Lung (tissue), 12 donors: ENCODE data around the gene ABCA4. TPM values are rescaled to one million over a fixed set of nuclear protein-coding genes. Genes with fewer than 3 reads are reported as not detected.

ENCODE experiments used
- ATAC-seq: fragments of 200-7000 bp; cut with Tn5 transposase; one replicate; pipeline ENCODE4 v1.9.1; 2020; ENCODE audit warnings: moderate number of reproducible peaks; ENCODE audit not compliant: insufficient read depth, low FRiP score
- DNase-seq, 3 donors: peaks; one replicate each; pipeline ENCODE4 v3.0.0-alpha.2; 2013 to 2017
- H3K27ac ChIP-seq, 2 donors: one replicate each; pipeline ENCODE4 v1.5.1; 2013; ENCODE audit warnings: mild to moderate bottlenecking in 2 of 2, moderate library complexity in 2 of 2, control low read depth in 1 of 2, inconsistent platforms in 1 of 2, low read depth in 1 of 2, low read length in 1 of 2
- H3K27me3 ChIP-seq, 3 donors: one replicate each; pipeline ENCODE4 v1.5.1; 2013; ENCODE audit warnings: low read length in 2 of 3; ENCODE audit not compliant: control insufficient read depth in 3 of 3, insufficient read depth in 3 of 3
- H3K36me3 ChIP-seq, 4 donors: one replicate each; pipeline ENCODE4 v1.5.1; 2013; ENCODE audit warnings: low read length in 4 of 4, mild to moderate bottlenecking in 1 of 4, moderate library complexity in 1 of 4; ENCODE audit not compliant: control insufficient read depth in 4 of 4, insufficient read depth in 4 of 4
- H3K4me1 ChIP-seq, 5 donors: one replicate each; pipeline ENCODE4 v1.5.1; 2013; ENCODE audit warnings: low read length in 5 of 5, mild to moderate bottlenecking in 2 of 5, moderate library complexity in 1 of 5; ENCODE audit not compliant: control insufficient read depth in 5 of 5, insufficient read depth in 5 of 5
- H3K4me3 ChIP-seq: one replicate; pipeline ENCODE4 v1.5.1; 2013; ENCODE audit warnings: mild to moderate bottlenecking, control low read depth, moderate library complexity
- H3K9ac ChIP-seq, 2 donors: one replicate each; pipeline ENCODE4 v1.5.1; 2013; ENCODE audit warnings: low read length in 2 of 2, control low read depth in 1 of 2; ENCODE audit not compliant: insufficient read depth in 1 of 2
- H3K9me3 ChIP-seq, 4 donors: one replicate each; pipeline ENCODE4 v1.5.1; 2013; ENCODE audit warnings: low read length in 3 of 4, mild to moderate bottlenecking in 1 of 4, moderate library complexity in 1 of 4; ENCODE audit not compliant: control insufficient read depth in 4 of 4, insufficient read depth in 3 of 4
- WGBS, 2 donors: extraction: QIAGEN DNeasy Blood & Tissue Kit; methylation state at CpG; one replicate each; pipeline ENCODE4 v1.1.7; 2013; 5-methylcytosine and 5-hydroxymethylcytosine counted together
- polyA plus RNA-seq, 2 donors: library from polyadenylated mRNA; stranded (reverse); fragments of 200-250 nt; gene quantifications; one replicate each; pipeline ENCODE4 v1.2.1, GENCODE V29; 2013
- total RNA-seq, 2 donors: library from RNA; depleted of rRNA in 1 of 2; stranded (reverse); fragments of >200 nt in 1 of 2; gene quantifications; one replicate each; pipeline ENCODE4 v1.2.1, GENCODE V29; 2014 to 2021
- TF ChIP-seq, protein P1 (sequence below): IDR thresholded peaks from 2 replicates; pipeline ENCODE4 v1.5.1; 2012; ENCODE audit warnings: mild to moderate bottlenecking; ENCODE audit errors: control extremely low read depth, extremely low read depth
- donor health status: control.
- donor health status: control.
- donor health status: Bipolar disorder and iron deficiency.
- donor health status: healthy.
- donor health status: DM: yes; HTN: yes; CAD: no.

Gene ABCA4
- total and polyA plus RNA-seq, 4 donors: 0.21 to 1.0 (median 0.67) TPM

DNA sequence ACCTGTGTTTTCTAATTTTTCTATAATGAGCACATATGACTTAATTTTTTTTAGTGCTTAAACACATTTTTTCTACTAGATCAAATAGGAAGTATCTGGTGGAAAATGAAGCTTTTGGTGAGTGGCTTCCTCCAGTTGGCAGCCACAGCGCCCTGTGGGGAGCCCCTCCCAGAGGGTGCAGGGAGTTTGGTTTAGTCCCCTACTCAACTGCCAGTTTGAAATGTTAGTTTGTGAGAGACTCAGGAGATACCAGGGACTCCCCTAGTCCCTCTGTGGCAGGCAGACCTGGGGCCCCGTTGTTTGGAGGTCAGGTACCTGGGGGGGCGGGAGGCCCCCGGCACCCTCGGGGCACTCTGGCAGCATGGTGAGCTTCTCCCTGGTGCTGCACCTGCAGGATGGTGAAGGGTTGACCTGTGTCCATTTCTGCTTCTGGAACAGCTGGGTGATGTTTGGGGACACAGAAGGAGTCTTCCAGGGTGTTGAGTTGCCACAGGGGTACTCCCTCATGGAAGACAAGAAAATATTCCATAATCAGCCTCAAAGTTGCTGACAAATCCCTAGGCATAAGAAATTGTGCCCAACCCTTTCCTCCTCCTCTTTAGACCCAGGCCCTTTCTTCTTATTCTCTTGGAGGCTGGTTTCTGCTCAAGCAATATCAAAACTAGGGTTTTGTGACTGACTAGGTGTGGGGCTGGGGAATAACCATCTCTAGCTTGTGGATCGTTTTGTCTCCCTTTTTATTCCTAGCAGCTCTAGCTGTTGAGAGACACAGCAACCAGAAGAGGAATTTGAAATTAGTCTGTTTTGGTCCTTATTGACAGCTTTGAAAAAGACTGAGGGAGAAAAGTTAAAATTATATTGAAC is 91.6 kb downstream of the ABCA4 start:
- Histone ChIP-seq H3K4me1 (peaks cover 0 to 5% (median 0%) of the 10 kb centered on the region in 5 donors), H3K9me3 (no peaks in the 10 kb centered on the region), H3K36me3 (no peaks in the 10 kb centered on the region), H3K27ac (no peak overlapping the region), H3K27me3 (peaks cover 0 to 5% (median 0%) of the 10 kb centered on the region in 3 donors), H3K9ac (no peak overlapping the region), H3K4me3 (no peak overlapping the region)
- TF ChIP-seq, protein P1, sequence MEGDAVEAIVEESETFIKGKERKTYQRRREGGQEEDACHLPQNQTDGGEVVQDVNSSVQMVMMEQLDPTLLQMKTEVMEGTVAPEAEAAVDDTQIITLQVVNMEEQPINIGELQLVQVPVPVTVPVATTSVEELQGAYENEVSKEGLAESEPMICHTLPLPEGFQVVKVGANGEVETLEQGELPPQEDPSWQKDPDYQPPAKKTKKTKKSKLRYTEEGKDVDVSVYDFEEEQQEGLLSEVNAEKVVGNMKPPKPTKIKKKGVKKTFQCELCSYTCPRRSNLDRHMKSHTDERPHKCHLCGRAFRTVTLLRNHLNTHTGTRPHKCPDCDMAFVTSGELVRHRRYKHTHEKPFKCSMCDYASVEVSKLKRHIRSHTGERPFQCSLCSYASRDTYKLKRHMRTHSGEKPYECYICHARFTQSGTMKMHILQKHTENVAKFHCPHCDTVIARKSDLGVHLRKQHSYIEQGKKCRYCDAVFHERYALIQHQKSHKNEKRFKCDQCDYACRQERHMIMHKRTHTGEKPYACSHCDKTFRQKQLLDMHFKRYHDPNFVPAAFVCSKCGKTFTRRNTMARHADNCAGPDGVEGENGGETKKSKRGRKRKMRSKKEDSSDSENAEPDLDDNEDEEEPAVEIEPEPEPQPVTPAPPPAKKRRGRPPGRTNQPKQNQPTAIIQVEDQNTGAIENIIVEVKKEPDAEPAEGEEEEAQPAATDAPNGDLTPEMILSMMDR: no peak
- ATAC-seq (no peak), DNase-seq (no peak)
- WGBS, 2 donors: 68 to 84% methylated on average over 6 of the region's 6 CpGs

DNA sequence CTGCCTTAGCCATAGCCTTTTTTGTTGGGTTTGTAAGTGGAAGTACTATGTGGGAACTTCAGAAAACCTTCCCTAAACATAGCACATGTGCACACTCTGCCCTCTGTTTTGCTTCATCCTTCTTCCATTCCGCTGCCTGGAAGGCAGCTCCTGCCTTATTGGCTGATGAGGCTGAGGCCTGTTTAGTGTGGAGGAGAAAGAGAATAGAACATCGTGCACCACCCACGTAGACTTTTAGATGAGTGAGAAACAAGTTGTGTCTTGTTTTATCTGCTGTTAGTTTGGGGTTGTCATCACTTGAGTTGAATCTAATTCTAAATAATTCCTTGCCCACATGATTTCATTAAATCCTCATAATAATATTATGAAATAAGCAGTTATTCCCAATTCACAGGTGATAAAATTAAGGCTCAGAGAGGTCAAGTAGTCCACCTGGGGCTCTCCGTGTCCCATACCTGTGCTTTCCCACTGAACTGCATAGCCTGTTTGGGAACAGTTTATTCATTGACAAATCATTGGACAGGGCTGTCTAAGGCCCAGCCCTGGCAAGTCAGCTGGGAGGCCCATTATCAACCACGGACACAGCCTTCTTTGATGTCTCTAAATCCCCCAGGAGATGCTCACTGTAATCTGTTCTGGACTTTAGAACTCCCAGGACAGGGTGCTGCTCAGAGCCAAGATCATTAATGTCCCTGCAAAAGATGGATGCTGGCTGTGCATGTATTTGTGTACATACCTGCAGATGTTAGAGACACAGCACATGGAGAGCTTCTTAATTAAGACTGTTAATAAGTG is 93.0 kb downstream of the ABCA4 start:
- peaks cover 0 to 5% (median 0%) of the 10 kb centered on the region in 5 donors for H3K4me1 ChIP-seq
- H3K27me3 ChIP-seq: peaks cover 0 to 5% (median 0%) of the 10 kb centered on the region in 3 donors
- TF ChIP-seq, protein P1: no peak
- ATAC-seq (no peak), DNase-seq (no peak)
- no peak overlapping the region for H3K27ac ChIP-seq
- H3K9me3 ChIP-seq: no peaks in the 10 kb centered on the region
- 89 to 97% methylated on average over 5 of the region's 5 CpGs for WGBS, 2 donors
- no peak overlapping the region for H3K4me3 ChIP-seq
- no peaks in the 10 kb centered on the region for H3K36me3 ChIP-seq
- H3K9ac ChIP-seq: no peak overlapping the region

DNA sequence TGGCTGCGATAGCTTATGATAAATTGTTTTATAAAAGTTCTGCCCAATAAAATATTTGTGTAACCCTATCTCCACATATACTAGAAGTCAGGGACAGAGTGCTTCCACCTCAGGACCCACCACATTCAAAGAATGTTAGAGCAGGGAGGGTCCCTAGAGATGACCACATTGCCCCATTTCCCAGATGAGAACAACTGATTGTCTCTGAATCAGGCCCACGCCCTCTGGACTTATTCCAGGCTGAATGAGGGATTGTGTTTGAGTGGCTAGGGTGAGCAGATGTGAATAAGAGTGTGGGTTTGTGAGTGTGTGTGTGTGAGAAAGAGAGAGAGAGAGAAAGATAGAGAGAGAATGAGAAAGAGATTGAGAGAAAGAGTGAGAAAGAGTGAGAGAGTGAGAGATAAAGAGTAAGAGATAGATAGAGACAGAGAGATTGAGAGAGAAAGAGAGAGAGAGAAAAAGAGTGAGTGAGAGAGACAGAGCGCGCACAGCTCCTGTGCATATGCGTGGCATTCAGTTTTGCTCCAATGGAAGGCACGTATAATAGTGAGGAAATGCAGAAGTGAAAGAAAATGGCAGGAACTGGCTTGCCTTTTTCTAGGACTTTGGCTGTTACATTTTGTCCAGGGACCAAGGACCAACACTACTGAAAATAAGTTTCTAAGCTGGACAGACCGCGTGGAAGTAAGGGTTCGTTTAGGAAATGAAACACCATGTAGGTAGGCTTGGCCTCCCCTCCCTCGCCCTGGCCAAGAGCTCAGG is 94.1 kb downstream of the ABCA4 start:
- no peak for DNase-seq
- no peak for ATAC-seq
- TF ChIP-seq, protein P1: no peak
- Histone ChIP-seq H3K4me1 (peaks cover 0 to 5% (median 2%) of the 10 kb centered on the region in 5 donors), H3K9ac (no peak overlapping the region), H3K27me3 (peaks cover 0 to 5% (median 0%) of the 10 kb centered on the region in 3 donors), H3K27ac (no peak overlapping the region), H3K36me3 (no peaks in the 10 kb centered on the region), H3K9me3 (no peaks in the 10 kb centered on the region), H3K4me3 (no peak overlapping the region)
- 87 to 89% methylated on average over 10 of the region's 10 CpGs for WGBS, 2 donors
